ENCODE data around the gene PIKFYVE.

GRCh38 chr2:208354964-208355381 lies 88.9 kb downstream of the PIKFYVE start:
- no peak for TF ChIP-seq CTCF (IDR thresholded peaks at IDR 0.05; ENCODE audit: insufficient read depth, low read length)
- TF ChIP-seq, protein P1, sequence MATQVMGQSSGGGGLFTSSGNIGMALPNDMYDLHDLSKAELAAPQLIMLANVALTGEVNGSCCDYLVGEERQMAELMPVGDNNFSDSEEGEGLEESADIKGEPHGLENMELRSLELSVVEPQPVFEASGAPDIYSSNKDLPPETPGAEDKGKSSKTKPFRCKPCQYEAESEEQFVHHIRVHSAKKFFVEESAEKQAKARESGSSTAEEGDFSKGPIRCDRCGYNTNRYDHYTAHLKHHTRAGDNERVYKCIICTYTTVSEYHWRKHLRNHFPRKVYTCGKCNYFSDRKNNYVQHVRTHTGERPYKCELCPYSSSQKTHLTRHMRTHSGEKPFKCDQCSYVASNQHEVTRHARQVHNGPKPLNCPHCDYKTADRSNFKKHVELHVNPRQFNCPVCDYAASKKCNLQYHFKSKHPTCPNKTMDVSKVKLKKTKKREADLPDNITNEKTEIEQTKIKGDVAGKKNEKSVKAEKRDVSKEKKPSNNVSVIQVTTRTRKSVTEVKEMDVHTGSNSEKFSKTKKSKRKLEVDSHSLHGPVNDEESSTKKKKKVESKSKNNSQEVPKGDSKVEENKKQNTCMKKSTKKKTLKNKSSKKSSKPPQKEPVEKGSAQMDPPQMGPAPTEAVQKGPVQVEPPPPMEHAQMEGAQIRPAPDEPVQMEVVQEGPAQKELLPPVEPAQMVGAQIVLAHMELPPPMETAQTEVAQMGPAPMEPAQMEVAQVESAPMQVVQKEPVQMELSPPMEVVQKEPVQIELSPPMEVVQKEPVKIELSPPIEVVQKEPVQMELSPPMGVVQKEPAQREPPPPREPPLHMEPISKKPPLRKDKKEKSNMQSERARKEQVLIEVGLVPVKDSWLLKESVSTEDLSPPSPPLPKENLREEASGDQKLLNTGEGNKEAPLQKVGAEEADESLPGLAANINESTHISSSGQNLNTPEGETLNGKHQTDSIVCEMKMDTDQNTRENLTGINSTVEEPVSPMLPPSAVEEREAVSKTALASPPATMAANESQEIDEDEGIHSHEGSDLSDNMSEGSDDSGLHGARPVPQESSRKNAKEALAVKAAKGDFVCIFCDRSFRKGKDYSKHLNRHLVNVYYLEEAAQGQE (IDR thresholded peaks at IDR 0.05; ENCODE audit: insufficient replicate concordance, low read depth), result no peak
- TF ChIP-seq POLR2AphosphoS5 (IDR thresholded peaks at IDR 0.05; ENCODE audit: low read depth), result no peak; the same call in 1 of the 2 replicates
- no peak for TF ChIP-seq GABPA (IDR thresholded peaks at IDR 0.05; ENCODE audit: low read depth)
- no peak for TF ChIP-seq SPI1 (IDR thresholded peaks at IDR 0.05; ENCODE audit: borderline replicate concordance, low read depth)
